Sigmoid colon (tissue), 7 donors: ENCODE measurements around the gene GJC1. TPM values are rescaled to one million over a fixed set of nuclear protein-coding genes. Genes with fewer than 3 reads are reported as not detected.

ENCODE experiments used
- DNase-seq: peaks from one replicate; pipeline ENCODE4 v3.0.0-alpha.2; 2019
- H3K27ac ChIP-seq, 4 donors: fragments of 200-600 bp; sonication (generic); one replicate each; pipeline ENCODE4 v1.5.1; 2016 to 2019; ENCODE audit warnings: mild to moderate bottlenecking in 1 of 4
- H3K27me3 ChIP-seq, 3 donors: fragments of 200-600 bp; sonication (generic); one replicate each; pipeline ENCODE4 v1.5.1; 2019; ENCODE audit warnings: mild to moderate bottlenecking in 1 of 3
- H3K36me3 ChIP-seq, 4 donors: fragments of 200-600 bp; sonication (generic); one replicate each; pipeline ENCODE4 v1.5.1; 2016 to 2019
- H3K4me1 ChIP-seq, 4 donors: fragments of 200-600 bp; sonication (generic); one replicate each; pipeline ENCODE4 v1.5.1; 2017 to 2019
- H3K4me3 ChIP-seq, 4 donors: fragments of 200-600 bp; sonication (generic); one replicate each; pipeline ENCODE4 v1.5.1; 2017 to 2019; ENCODE audit warnings: mild to moderate bottlenecking in 2 of 4, moderate library complexity in 1 of 4
- H3K9me3 ChIP-seq, 4 donors: fragments of 200-600 bp in 3 of 4; sonication (generic) in 3 of 4; one replicate each; pipeline versions ENCODE4 v1.5.1 to v1.6.1; 2013 to 2019
- CTCF ChIP-seq, 4 experiments: fragments of 450-650 bp in 3 of 4; fragments of 200-600 bp in 1 of 4; IDR thresholded peaks; one replicate each; pipeline ENCODE4 v1.5.1; 2016 to 2019; ENCODE audit warnings: antibody characterized with exemption in 4 of 4, mild to moderate bottlenecking in 3 of 4, moderate library complexity in 2 of 4
- EP300 ChIP-seq, 4 donors: sonication (generic); formaldehyde crosslinking; IDR thresholded peaks; one replicate each; pipeline ENCODE4 v1.6.1; 2017; ENCODE audit warnings: antibody characterized with exemption in 4 of 4
- POLR2A ChIP-seq, 2 donors: fragments of 450-650 bp; IDR thresholded peaks; one replicate each; pipeline ENCODE4 v1.6.1; 2016; ENCODE audit warnings: antibody characterized with exemption in 2 of 2, mild to moderate bottlenecking in 2 of 2, moderate library complexity in 2 of 2
- POLR2AphosphoS5 ChIP-seq, 4 donors: sonication (generic); formaldehyde crosslinking; IDR thresholded peaks; one replicate each; pipeline ENCODE4 v1.6.1; 2017; ENCODE audit warnings: antibody characterized with exemption in 4 of 4
- WGBS, 2 donors: extraction: QIAGEN DNeasy Blood & Tissue Kit; methylation state at CpG; one replicate each; pipeline ENCODE4 v1.1.7; 2013; 5-methylcytosine and 5-hydroxymethylcytosine counted together
- intact Hi-C: fragments of 100-400 bp; cut with DNase I; formaldehyde crosslinking; loops from one replicate; pipeline ENCODE4 v1.15.1; 2023
- polyA plus RNA-seq, 3 donors: library from polyadenylated mRNA; stranded (reverse); fragments of 200-250 nt; gene quantifications; one replicate each; pipeline ENCODE4 v1.2.3, GENCODE V29; 2013
- total RNA-seq, 4 donors: library from RNA; depleted of rRNA; stranded (reverse); fragments of >200 nt; gene quantifications; one replicate each; pipeline ENCODE4 v1.1.0, GENCODE V29; 2016
- donor health status: healthy with polysubstance abuse.
- donor health status: Bipolar disorder and iron deficiency.
- donor health status: healthy.

Gene GJC1
- total RNA-seq (100 to 1,000 TPM in 1 of 4 donors, 10 to 100 TPM in 3; 68.0 to 134 (median 82.7) TPM), polyA plus RNA-seq (1 to 10 TPM in 1 of 3 donors, under 1 TPM in 2; 0.23 to 4.7 (median 0.60) TPM)

GRCh38 chr17:44829523-44830358 lies at the start of gene GJC1:
TSS of gene GJC1 (minus strand) at chr17:44830287. CDS start at chr17:44805817, 24,470 bp downstream.
- TF ChIP-seq CTCF (IDR thresholded peaks at IDR 0.05), result no peak
- TF ChIP-seq POLR2A (IDR thresholded peaks at IDR 0.05), result peak in 1 of 2 donors; percentile 42
- peak in 3 of 4 donors; percentile 56 to 78 (median 67) for TF ChIP-seq POLR2AphosphoS5 (IDR thresholded peaks at IDR 0.05)
- Histone ChIP-seq H3K9me3 (no peaks in the 10 kb centered on the region), H3K36me3 (peaks cover 0 to 5% (median 0%) of the 10 kb centered on the region in 4 donors), H3K27ac (peak within 1 kb of the TSS; percentile 88 to 99 (median 96)), H3K4me3 (peak within 1 kb of the TSS; percentile 83 to 87 (median 86)), H3K4me1 (peaks cover 0 to 21% (median 16%) of the 10 kb centered on the region in 4 donors), H3K27me3 (peaks cover 0 to 8% (median 3%) of the 10 kb centered on the region in 3 donors)
- peak; percentile 78 for DNase-seq
- intact Hi-C loops, result loop anchor here (2.0 to 5.0 kb wide), 2 partner anchors 33 to 52 kb away; no protein-coding TSS in a partner anchor
- WGBS, 2 donors, result 1% methylated on average over 123 of the region's 123 CpGs

GRCh38 chr17:44879376-44879775 lies 49.3 kb upstream of the GJC1 start:
- intact Hi-C loops, result no loop called here
- peaks cover 0 to 7% (median 2%) of the 10 kb centered on the region in 4 donors for H3K4me1 ChIP-seq

GRCh38 chr17:44878627-44879221 lies 48.6 kb upstream of the GJC1 start:
- Histone ChIP-seq H3K4me3 (no peak overlapping the region), H3K36me3 (peaks cover 16 to 82% (median 48%) of the 10 kb centered on the region in 4 donors), H3K4me1 (peaks cover 0 to 7% (median 2%) of the 10 kb centered on the region in 4 donors), H3K27me3 (no peaks in the 10 kb centered on the region), H3K27ac (peak overlapping the region in 1 of 4 donors; percentile 54), H3K9me3 (no peaks in the 10 kb centered on the region)
- intact Hi-C loops, result loop anchor here (1.0 kb wide), 1 partner anchor 104 kb away; no protein-coding TSS in a partner anchor
- 65 to 71% methylated on average over 6 of the region's 6 CpGs for WGBS, 2 donors
- no peak for TF ChIP-seq EP300 (IDR thresholded peaks at IDR 0.05)
- TF ChIP-seq CTCF (IDR thresholded peaks at IDR 0.05), result peak; percentile 35 to 74 (median 59)
- no peak for DNase-seq

More at GRCh38 chr17:44879376-44879775, 49.3 kb upstream of the GJC1 start:
- H3K27me3 ChIP-seq, result no peaks in the 10 kb centered on the region
- no peak for DNase-seq
- H3K27ac ChIP-seq, result no peak overlapping the region
- peaks cover 16 to 84% (median 53%) of the 10 kb centered on the region in 4 donors for H3K36me3 ChIP-seq
- WGBS, 2 donors, result 89 to 99% methylated on average over 6 of the region's 6 CpGs
- H3K4me3 ChIP-seq, result no peak overlapping the region
- H3K9me3 ChIP-seq, result no peaks in the 10 kb centered on the region
- TF ChIP-seq CTCF (IDR thresholded peaks at IDR 0.05), result no peak

GRCh38 chr17:44877121-44877520 lies 47.0 kb upstream of the GJC1 start:
- Histone ChIP-seq H3K36me3 (peaks cover 16 to 78% (median 34%) of the 10 kb centered on the region in 4 donors), H3K27ac (peak overlapping the region in 2 of 4 donors; percentile 15 to 54), H3K4me3 (no peak overlapping the region), H3K4me1 (peaks cover 0 to 21% (median 17%) of the 10 kb centered on the region in 4 donors), H3K27me3 (no peaks in the 10 kb centered on the region), H3K9me3 (no peaks in the 10 kb centered on the region)
- no peak for DNase-seq
- 90 to 91% methylated on average over 5 of the region's 5 CpGs for whole genome bisulfite sequencing, 2 donors
- no peak for TF ChIP-seq EP300 (IDR thresholded peaks at IDR 0.05)
- TF ChIP-seq POLR2AphosphoS5 (IDR thresholded peaks at IDR 0.05), result no peak
- TF ChIP-seq POLR2A (IDR thresholded peaks at IDR 0.05), result no peak
- no peak for TF ChIP-seq CTCF (IDR thresholded peaks at IDR 0.05)
- intact Hi-C loops, result no loop called here
